NCI-H1930 (cell line): ENCODE results near the gene TBC1D9B.
"Not testable (repeated sequence)": the region's sequence is repeated elsewhere in the genome, so short reads cannot be mapped to it uniquely, and the experiment has no call there.

Experiments used
- DNase-seq, 2 experiments: peaks; one replicate each; lab custom pipeline; 2025; lab: John Stamatoyannopoulos, UW

Gene TBC1D9B

DNA sequence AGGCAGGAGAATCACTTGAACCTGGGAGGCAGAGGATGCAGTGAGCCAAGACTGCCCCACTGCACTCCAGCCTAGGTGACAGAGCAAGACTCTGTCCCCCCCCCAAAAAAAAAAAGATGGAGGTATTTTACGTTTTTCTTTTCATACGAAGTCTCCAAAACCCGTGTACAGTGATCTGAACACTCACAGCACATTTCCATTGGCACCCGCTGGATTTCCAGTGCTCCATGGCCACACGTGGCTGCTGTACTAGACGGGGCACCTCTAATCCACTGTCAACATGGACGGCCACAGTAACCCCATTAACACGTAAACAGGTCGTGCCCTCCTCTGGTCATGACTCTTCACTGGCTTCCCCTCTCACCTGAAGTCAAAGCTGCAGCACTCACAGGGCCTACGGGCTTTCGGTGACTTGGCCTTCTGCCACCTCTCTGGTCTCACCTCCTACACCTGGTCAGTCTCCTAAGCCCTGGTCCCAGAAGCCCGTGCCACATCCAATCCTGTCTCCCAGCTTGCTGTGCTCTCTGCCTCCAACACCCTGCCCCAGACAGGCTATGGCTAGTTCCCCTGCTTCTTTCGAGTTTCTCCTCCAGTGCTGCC is 22.1 kb downstream of the TBC1D9B start:
- no peak for DNase-seq

DNA sequence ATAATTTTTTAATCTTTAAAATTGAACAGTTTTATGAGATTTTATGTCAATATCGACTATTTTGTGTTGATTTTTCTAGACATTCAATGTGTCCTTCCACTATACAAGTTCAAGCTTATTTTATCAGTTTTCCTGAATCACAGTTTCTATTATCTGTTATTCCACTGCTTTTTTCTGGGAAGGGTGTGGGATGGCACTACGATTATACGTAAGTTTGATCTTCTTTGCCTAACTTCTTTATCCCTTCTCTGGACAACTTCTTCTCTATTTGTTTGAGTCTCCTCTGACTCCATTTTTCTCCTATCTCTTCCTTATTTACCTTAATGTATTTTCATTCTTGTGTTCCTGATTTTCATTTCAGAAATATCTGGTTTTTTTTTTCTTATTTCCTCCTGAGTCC is 24.5 kb downstream of the TBC1D9B start:
- DNase-seq: no peak

- no peak for DNase-seq
Observed at GRCh38 chr5:179882338-179882737, 25.4 kb downstream of the TBC1D9B start.

GRCh38 chr5:179880848-179881590 is 26.7 kb downstream of the TBC1D9B start:
- no peak for DNase-seq

DNA sequence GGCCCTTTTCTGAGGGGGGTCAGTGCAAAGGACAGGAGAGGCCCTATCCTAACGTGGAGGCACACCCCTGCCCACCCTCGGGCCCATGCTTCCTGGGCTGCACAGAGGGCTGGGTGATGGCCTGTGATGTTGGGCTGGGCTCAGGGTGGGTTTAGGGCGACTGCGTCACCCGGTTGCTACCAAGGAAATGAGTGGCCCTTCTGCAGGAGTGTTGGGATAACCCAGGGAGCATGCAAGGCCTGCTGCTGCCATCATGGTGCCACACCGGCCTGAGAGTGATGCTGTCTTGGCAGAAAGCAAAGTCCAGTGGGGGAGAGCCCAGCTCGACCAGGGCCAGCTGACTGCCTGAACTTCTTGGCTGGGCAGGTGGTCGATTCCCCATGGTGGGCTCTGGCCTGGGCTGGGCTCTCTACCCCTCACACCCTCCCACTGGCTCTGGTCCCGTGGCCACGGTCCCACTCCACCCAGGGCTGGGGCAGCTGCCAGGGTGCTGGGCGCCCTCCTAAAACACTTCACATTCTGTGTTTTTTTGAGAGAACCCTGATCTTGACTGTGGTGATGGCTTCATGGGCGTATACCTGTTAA is 27.5 kb downstream of the TBC1D9B start:
- DNase-seq: no peak

DNA sequence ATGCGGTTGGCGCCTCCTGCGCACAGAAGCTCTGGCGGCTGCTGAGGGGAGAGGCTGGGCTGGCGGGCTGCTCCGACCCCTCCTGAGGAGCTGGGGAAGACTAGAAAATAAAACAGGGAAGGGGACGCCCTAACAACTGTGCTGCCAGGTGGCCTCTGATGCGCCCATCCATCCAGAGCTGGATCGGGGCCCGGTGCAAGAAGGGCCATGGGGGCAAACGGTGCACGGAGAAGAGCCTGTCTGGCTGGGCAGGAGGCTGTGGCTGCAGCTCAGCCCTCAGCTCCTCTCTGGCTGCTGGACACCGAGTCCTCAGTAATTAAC is 28.0 kb downstream of the TBC1D9B start:
- no peak for DNase-seq

GRCh38 chr5:179879003-179879689 is 28.6 kb downstream of the TBC1D9B start:
- no peak for DNase-seq

GRCh38 chr5:179878222-179879002 is 29.3 kb downstream of the TBC1D9B start:
- DNase-seq: no peak

DNA sequence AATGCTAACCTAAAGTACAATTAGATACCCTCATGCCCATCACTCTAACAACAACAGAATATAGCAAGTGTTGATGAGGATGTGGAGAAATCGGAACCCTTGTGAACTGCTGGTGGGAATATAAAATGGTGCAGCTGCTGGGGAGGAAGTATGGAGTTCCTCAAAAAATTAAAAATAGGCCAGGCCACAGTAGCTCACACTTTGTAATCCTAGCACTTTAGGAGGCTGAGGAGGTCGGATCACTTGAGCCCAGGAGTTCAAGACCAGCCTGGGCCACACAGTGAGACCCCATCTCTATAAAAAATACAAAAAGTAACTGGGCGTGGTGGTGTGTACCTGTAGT is 31.1 kb downstream of the TBC1D9B start:
- DNase-seq: no peak

- DNase-seq: no peak
Observed at GRCh38 chr5:179875741-179876609, 31.7 kb downstream of the TBC1D9B start.

GRCh38 chr5:179874536-179875292 is 33.0 kb downstream of the TBC1D9B start:
- DNase-seq: no peak

- DNase-seq: no peak
Observed at GRCh38 chr5:179874136-179874535, 33.6 kb downstream of the TBC1D9B start.

DNA sequence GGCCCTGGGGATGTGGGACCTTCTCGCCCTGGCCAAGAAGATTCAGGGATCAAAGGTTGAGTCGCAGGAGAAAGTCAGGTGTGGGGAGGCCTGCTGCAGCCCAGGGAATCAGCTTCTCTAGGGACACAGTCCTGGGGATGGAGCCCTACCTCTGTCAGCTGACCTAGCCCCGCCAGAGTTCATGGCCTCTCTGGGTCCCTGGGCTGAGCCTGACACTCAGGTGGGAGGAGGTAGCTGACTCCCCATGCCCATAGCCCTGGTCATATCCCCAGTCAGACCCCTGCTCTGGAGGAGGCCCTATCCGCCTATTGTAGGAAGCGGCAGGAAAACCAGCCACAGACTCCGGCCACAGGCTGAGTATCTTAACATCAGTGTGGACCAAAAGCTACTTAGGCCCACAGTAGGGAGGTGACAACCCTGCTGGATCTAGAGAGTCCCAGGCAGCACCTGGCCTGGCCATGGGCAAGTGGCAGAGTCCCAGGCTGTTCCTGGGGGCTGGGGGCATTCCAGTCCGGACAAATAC is 34.0 kb downstream of the TBC1D9B start:
- DNase-seq: no peak

- no peak for DNase-seq
Observed at GRCh38 chr5:179872828-179873575, 34.7 kb downstream of the TBC1D9B start.

- DNase-seq: no peak
Observed at GRCh38 chr5:179872055-179872827, 35.5 kb downstream of the TBC1D9B start.

- not testable (repeated sequence) for DNase-seq
Observed at GRCh38 chr5:179871533-179871932, 36.2 kb downstream of the TBC1D9B start.

DNA sequence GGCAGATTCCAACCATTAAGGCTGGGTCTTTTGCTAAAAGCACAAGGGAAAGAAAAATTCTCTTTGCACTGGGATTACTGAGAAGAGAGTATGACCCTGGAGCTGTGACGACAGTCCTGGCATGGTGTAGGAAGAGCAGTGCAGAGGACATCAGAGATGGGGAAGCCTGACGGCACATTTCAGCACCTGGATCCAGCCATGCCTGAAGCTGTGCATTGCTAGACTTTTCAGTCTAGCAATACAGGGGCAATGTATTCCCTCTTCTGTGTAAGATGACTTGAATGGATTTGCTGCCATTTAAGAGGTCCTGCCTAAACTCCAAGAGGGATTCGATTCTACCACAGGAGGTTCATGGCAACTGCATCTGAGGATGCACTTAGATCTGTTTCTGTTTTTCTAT is 36.7 kb downstream of the TBC1D9B start:
- no peak for DNase-seq

DNA sequence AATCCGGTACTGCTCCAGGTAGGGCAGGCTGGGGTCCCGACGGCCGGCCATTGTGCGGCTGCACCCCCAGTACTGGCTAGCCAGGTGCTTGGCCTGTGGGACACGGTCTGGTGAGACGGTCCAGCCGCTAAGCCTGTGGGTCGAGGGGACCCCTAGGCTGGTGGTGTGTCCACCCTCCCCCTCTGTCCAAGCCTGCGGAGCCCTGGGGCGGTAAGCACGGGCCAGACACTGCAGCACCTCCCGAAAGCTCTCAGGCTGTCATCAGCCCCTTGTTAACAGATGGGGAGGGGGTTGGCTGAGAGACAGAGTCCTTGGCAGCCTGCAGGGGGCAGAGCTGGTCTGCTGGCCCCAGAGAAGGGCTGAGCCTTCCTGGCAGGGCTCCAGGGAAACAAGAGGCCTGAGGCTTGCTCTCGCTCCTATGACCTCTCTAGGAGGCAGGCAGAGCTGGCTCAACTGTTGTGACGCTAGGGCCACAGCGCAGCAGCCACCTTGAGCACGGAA is 37.2 kb downstream of the TBC1D9B start:
- DNase-seq: no peak
